ENCODE data around the gene TRIML1. TPM values are rescaled to one million over a fixed set of nuclear protein-coding genes. Genes with fewer than 3 reads are reported as not detected.
"Not testable (repeated sequence)": the region's sequence is repeated elsewhere in the genome, so short reads cannot be mapped to it uniquely, and the experiment has no call there.

The TRIML1 gene
- total and polyA plus RNA-seq, 4 donors = not detected

DNA sequence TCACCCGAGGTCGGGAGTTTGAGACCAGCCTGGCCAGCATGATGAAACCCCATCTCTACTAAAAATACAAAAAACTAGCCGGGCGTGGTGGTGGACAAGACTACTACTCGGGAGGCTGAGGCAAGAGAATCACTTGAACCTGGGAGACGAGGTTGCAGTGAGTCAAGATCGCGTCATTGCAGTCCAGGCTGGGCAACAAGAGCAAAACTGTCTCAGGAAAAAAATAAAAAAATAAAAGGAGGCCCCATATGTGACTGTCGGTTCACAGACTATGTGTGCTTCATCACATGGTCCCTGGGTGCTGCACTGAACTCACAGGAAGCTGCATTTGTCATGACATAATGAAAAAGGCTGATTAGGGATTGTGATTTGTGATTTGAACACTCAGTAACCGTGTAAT, 6.4 kb downstream of the TRIML1 start:
- Histone ChIP-seq H3K9me3 (ENCODE audit: control insufficient read depth, low read length) (no peaks in the 10 kb centered on the region), H3K36me3 (ENCODE audit: control insufficient read depth in 1 of 2, insufficient read depth in 2 of 2, low read length in 1 of 2) (no peaks in the 10 kb centered on the region), H3K4me1 (ENCODE audit: control insufficient read depth in 1 of 2, insufficient read depth in 2 of 2, low read length in 2 of 2) (no peaks in the 10 kb centered on the region), H3K27ac (ENCODE audit: low read depth in 1 of 2, low read length in 2 of 2) (no peak overlapping the region), H3K27me3 (ENCODE audit: control insufficient read depth in 1 of 2, insufficient read depth in 2 of 2, low read length in 1 of 2) (no peaks in the 10 kb centered on the region), H3K4me3 (ENCODE audit: low read length in 2 of 2) (no peak overlapping the region)
- ATAC-seq (ENCODE audit: low FRiP score) (no peak), DNase-seq (no peak)
- intact Hi-C loops (cut with DNase I) = no loop called here
- 87 to 88% methylated on average over 10 of the region's 10 CpGs for WGBS, 2 donors

DNA sequence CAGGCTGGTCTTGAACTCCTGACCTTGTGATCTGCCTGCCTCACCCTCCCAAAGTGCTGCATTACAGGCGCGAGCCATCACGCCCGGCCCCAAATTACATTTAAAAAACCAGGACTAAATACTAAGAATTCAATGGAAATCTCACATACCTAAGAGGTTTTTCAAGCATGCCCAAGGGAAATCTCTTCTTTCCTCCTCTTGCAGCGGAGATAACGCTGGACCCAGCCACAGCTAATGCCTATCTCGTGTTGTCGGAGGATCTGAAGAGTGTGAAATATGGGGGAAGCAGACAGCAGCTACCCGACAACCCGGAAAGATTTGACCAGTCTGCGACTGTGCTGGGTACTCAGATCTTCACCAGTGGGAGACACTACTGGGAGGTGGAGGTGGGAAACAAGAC, 7.4 kb downstream of the TRIML1 start:
- Histone ChIP-seq H3K27me3 (ENCODE audit: control insufficient read depth in 1 of 2, insufficient read depth in 2 of 2, low read length in 1 of 2) (no peaks in the 10 kb centered on the region), H3K4me3 (ENCODE audit: low read length in 2 of 2) (no peak overlapping the region), H3K4me1 (ENCODE audit: control insufficient read depth in 1 of 2, insufficient read depth in 2 of 2, low read length in 2 of 2) (no peaks in the 10 kb centered on the region), H3K36me3 (ENCODE audit: control insufficient read depth in 1 of 2, insufficient read depth in 2 of 2, low read length in 1 of 2) (no peaks in the 10 kb centered on the region), H3K27ac (ENCODE audit: low read depth in 1 of 2, low read length in 2 of 2) (no peak overlapping the region), H3K9me3 (ENCODE audit: control insufficient read depth, low read length) (no peaks in the 10 kb centered on the region)
- intact Hi-C loops (cut with DNase I) = no loop called here
- ATAC-seq (ENCODE audit: low FRiP score) = no peak
- no peak for DNase-seq
- WGBS, 2 donors = 83 to 86% methylated on average over 11 of the region's 11 CpGs

DNA sequence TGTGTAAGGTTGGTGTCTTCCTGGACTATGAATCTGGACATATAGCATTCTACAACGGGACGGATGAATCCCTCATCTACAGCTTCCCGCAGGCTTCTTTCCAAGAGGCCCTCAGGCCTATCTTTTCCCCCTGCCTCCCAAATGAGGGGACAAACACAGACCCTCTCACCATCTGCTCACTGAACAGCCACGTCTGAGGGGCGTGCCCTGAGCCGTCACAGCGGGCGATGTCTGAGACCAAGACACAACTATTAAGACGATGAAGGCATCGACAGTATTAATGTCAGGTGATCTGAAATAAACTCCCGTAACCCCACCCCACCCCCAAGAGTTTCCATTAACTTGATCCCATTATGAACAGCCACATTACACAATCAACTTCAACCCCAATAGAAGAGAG, 7.9 kb downstream of the TRIML1 start:
- ATAC-seq (ENCODE audit: low FRiP score) (no peak), DNase-seq (no peak)
- no peak overlapping the region for H3K27ac ChIP-seq (ENCODE audit: low read depth in 1 of 2, low read length in 2 of 2)
- no peaks in the 10 kb centered on the region for H3K4me1 ChIP-seq (ENCODE audit: control insufficient read depth in 1 of 2, insufficient read depth in 2 of 2, low read length in 2 of 2)
- H3K36me3 ChIP-seq (ENCODE audit: control insufficient read depth in 1 of 2, insufficient read depth in 2 of 2, low read length in 1 of 2) = no peaks in the 10 kb centered on the region
- H3K4me3 ChIP-seq (ENCODE audit: low read length in 2 of 2) = no peak overlapping the region
- intact Hi-C loops (cut with DNase I) = no loop called here
- WGBS, 2 donors = 93 to 94% methylated on average over 11 of the region's 11 CpGs
- no peaks in the 10 kb centered on the region for H3K27me3 ChIP-seq (ENCODE audit: control insufficient read depth in 1 of 2, insufficient read depth in 2 of 2, low read length in 1 of 2)
- H3K9me3 ChIP-seq (ENCODE audit: control insufficient read depth, low read length) = no peaks in the 10 kb centered on the region

DNA sequence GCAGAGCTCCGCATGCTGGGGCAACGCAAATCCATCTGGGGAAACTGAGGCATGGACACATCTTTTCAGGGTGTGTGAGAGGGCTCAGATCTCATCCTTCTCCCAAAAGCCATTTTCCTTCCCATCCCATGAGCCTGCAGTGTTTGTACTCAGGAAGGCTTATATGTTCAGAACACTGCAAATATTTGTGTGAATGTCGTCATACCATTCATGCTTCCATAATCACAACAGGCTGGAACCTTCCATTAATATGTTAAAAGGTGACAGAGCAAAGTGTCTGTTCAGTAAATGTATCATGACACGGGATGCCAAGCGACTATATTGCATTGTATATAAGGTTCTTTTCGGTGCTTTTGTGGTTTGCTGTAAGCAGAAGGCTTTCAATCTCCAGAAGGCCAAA, 8.5 kb downstream of the TRIML1 start:
- ATAC-seq (ENCODE audit: low FRiP score) = no peak
- DNase-seq = no peak
- intact Hi-C loops (cut with DNase I) = no loop called here

DNA sequence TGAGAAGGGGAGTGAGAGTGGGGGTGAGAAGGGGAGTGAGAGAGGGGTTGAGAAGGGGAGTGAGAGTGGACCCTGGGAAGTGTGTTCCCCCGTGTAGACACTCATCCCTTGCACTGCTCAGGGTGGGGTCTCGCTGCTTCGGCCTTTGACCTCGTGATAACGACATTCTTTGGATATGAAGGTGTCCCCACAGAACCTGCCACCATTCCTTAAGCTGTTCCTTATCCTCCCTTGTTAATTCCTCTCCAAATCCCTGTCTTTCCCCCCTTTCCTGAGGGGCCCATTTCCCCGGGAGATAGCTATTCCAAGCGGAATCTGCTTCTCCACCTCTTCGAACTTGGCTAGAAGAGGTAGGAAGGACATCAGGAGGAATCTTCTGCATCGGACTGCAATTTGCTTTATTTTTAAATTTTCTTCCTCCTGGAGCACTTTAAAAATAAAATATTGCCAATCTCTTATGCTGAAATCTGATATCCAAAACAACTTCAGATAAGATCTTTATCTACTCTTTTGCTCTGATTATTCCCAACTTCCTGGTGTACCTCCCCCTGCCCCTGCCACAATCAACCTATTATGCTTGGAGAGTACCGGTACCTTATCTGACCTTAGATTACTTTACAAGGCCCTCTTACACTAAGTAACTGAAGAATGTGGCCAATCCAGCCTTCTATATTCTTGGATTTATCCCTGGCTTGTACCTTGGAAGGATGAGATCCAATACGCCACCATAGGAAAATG, 15.6 kb downstream of the TRIML1 start:
- no peak overlapping the region for H3K27ac ChIP-seq (ENCODE audit: low read depth in 1 of 2, low read length in 2 of 2)
- no peak overlapping the region for H3K4me3 ChIP-seq (ENCODE audit: low read length in 2 of 2)
- no peaks in the 10 kb centered on the region for H3K36me3 ChIP-seq (ENCODE audit: control insufficient read depth in 1 of 2, insufficient read depth in 2 of 2, low read length in 1 of 2)
- no peaks in the 10 kb centered on the region for H3K9me3 ChIP-seq (ENCODE audit: control insufficient read depth, low read length)
- DNase-seq = no peak
- H3K4me1 ChIP-seq (ENCODE audit: control insufficient read depth in 1 of 2, insufficient read depth in 2 of 2, low read length in 2 of 2) = no peaks in the 10 kb centered on the region
- no peak for ATAC-seq (ENCODE audit: low FRiP score)
- 82 to 91% methylated on average over 11 of the region's 11 CpGs for WGBS, 2 donors
- no peaks in the 10 kb centered on the region for H3K27me3 ChIP-seq (ENCODE audit: control insufficient read depth in 1 of 2, insufficient read depth in 2 of 2, low read length in 1 of 2)
- intact Hi-C loops (cut with DNase I) = no loop called here

More for the DNA sequence above, 8.5 kb downstream of the TRIML1 start:
- Histone ChIP-seq H3K36me3 (ENCODE audit: control insufficient read depth in 1 of 2, insufficient read depth in 2 of 2, low read length in 1 of 2) (no peaks in the 10 kb centered on the region), H3K9me3 (ENCODE audit: control insufficient read depth, low read length) (no peaks in the 10 kb centered on the region), H3K4me1 (ENCODE audit: control insufficient read depth in 1 of 2, insufficient read depth in 2 of 2, low read length in 2 of 2) (no peaks in the 10 kb centered on the region), H3K4me3 (ENCODE audit: low read length in 2 of 2) (no peak overlapping the region), H3K27me3 (ENCODE audit: control insufficient read depth in 1 of 2, insufficient read depth in 2 of 2, low read length in 1 of 2) (no peaks in the 10 kb centered on the region), H3K27ac (ENCODE audit: low read depth in 1 of 2, low read length in 2 of 2) (no peak overlapping the region)
- 90 to 94% methylated on average over 6 of the region's 6 CpGs for WGBS, 2 donors

DNA sequence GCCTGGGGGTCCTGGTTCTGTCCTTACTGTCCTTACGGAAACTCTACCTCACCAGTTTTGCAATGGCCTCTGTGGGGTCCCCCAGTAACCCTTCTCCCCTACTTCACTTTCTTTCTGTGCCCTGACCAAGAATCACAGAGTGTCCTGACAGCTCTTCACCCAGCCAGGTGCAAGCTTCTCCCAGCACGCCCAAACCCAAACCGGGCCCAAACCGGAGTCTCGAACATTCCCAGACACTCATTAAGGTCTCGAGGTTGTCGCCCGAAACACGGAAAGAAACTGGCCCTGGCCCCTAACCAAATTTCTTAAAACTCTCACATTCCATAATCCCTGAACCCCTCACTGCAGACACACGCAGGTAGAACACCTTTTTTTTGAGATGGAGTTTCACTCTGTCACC, 19.1 kb downstream of the TRIML1 start:
- intact Hi-C loops (cut with DNase I) = no loop called here
- Histone ChIP-seq H3K4me3 (ENCODE audit: low read length in 2 of 2) (no peak overlapping the region), H3K27me3 (ENCODE audit: control insufficient read depth in 1 of 2, insufficient read depth in 2 of 2, low read length in 1 of 2) (no peaks in the 10 kb centered on the region), H3K27ac (ENCODE audit: low read depth in 1 of 2, low read length in 2 of 2) (no peak overlapping the region), H3K4me1 (ENCODE audit: control insufficient read depth in 1 of 2, insufficient read depth in 2 of 2, low read length in 2 of 2) (no peaks in the 10 kb centered on the region), H3K36me3 (ENCODE audit: control insufficient read depth in 1 of 2, insufficient read depth in 2 of 2, low read length in 1 of 2) (no peaks in the 10 kb centered on the region), H3K9me3 (ENCODE audit: control insufficient read depth, low read length) (no peaks in the 10 kb centered on the region)
- no peak for ATAC-seq (ENCODE audit: low FRiP score)
- DNase-seq = no peak
- WGBS, 2 donors = 93 to 96% methylated on average over 10 of the region's 10 CpGs

DNA sequence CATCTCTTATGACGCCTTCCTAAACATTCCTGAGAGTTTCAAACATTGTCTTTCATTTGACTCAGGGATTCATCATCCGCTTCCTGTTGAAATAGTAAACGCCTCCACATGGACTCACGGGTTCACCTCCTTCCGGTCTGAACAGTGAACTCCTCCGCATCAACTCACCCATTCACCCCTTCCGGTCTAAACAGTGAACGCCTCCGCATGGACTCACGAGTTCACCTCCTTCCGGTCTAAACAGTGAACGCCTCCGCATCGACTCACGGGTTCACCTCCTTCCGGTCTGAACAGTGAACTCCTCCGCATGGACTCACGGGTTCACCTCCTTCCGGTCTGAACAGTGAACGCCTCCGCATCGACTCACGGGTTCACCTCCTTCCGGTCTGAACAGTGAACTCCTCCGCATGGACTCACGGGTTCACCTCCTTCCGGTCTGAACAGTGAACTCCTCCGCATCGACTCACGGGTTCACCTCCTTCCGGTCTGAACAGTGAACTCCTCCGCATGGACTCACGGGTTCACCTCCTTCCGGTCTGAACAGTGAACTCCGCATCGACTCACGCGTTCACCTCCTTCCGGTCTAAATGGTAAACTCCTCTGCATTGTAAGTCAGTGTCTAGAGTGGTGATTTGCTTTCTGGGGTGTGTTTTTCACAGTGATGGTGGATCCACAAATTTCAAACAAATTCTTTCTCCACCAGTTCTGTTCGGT, 20.4 kb downstream of the TRIML1 start:
- not testable (repeated sequence) for ATAC-seq (ENCODE audit: low FRiP score)

DNA sequence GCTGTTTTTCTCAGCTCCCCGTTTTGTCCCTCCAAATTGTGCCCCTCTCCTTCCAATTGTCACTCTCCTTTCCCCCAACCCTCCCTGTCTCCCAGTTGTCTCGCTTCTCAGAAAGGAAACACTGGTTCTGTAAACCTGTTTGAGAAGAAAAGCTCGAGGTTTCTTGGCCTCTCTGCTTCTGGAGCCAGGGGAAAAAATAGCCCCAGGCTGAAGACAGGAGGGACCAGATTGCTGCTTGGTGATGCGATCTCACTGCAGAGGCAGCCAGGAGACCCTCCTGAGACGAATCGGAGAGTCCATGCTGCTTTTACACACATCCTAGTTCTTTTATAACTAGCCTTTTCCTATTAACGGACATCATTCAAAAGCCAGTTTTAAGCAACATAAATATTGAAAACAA, 21.2 kb downstream of the TRIML1 start:
- intact Hi-C loops (cut with DNase I) = no loop called here
- no peaks in the 10 kb centered on the region for H3K36me3 ChIP-seq (ENCODE audit: control insufficient read depth in 1 of 2, insufficient read depth in 2 of 2, low read length in 1 of 2)
- no peak for ATAC-seq (ENCODE audit: low FRiP score)

More for the DNA sequence above, 20.4 kb downstream of the TRIML1 start:
- H3K4me3 ChIP-seq (ENCODE audit: low read length in 2 of 2); H3K9me3 ChIP-seq (ENCODE audit: control insufficient read depth, low read length); DNase-seq; H3K36me3 ChIP-seq (ENCODE audit: control insufficient read depth in 1 of 2, insufficient read depth in 2 of 2, low read length in 1 of 2); H3K27ac ChIP-seq (ENCODE audit: low read depth in 1 of 2, low read length in 2 of 2); H3K4me1 ChIP-seq (ENCODE audit: control insufficient read depth in 1 of 2, insufficient read depth in 2 of 2, low read length in 2 of 2); H3K27me3 ChIP-seq (ENCODE audit: control insufficient read depth in 1 of 2, insufficient read depth in 2 of 2, low read length in 1 of 2); intact Hi-C loops (cut with DNase I): not testable (repeated sequence)
- WGBS, 2 donors = 94 to 95% methylated on average over 36 to 40 of the region's 40 CpGs

DNA sequence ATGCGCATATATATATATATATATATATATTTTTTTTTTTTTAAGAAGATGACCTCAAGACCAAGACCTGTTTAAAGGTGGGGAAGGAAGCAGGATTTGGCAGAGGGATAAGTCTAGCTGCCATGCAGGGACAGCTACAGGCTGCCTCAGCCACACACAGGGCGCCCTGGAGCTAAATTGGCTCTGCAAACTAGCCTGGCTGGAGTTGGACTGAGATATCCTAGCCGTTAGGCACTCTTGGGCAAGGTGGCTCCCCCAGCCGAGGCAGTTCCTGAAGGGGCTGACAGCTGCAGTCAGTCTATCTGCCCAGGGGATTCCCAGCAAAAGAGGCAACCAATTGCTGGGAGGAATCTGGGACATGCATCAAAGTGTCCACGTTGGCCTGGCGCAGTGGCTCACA, 21.9 kb downstream of the TRIML1 start:
- no peak overlapping the region for H3K27ac ChIP-seq (ENCODE audit: low read depth in 1 of 2, low read length in 2 of 2)
- ATAC-seq (ENCODE audit: low FRiP score) (no peak), DNase-seq (no peak)
- intact Hi-C loops (cut with DNase I) = no loop called here
- H3K9me3 ChIP-seq (ENCODE audit: control insufficient read depth, low read length) = no peaks in the 10 kb centered on the region
- no peaks in the 10 kb centered on the region for H3K27me3 ChIP-seq (ENCODE audit: control insufficient read depth in 1 of 2, insufficient read depth in 2 of 2, low read length in 1 of 2)
- H3K36me3 ChIP-seq (ENCODE audit: control insufficient read depth in 1 of 2, insufficient read depth in 2 of 2, low read length in 1 of 2) = no peaks in the 10 kb centered on the region
- no peaks in the 10 kb centered on the region for H3K4me1 ChIP-seq (ENCODE audit: control insufficient read depth in 1 of 2, insufficient read depth in 2 of 2, low read length in 2 of 2)
- H3K4me3 ChIP-seq (ENCODE audit: low read length in 2 of 2) = no peak overlapping the region
- WGBS, 2 donors = 87% methylated on average over 6 of the region's 6 CpGs

More for the DNA sequence above, 21.2 kb downstream of the TRIML1 start:
- 79 to 85% methylated on average over 7 of the region's 7 CpGs for WGBS, 2 donors
- H3K27ac ChIP-seq (ENCODE audit: low read depth in 1 of 2, low read length in 2 of 2) = no peak overlapping the region
- H3K27me3 ChIP-seq (ENCODE audit: control insufficient read depth in 1 of 2, insufficient read depth in 2 of 2, low read length in 1 of 2) = no peaks in the 10 kb centered on the region
- no peak for DNase-seq
- H3K4me1 ChIP-seq (ENCODE audit: control insufficient read depth in 1 of 2, insufficient read depth in 2 of 2, low read length in 2 of 2) = no peaks in the 10 kb centered on the region
- no peak overlapping the region for H3K4me3 ChIP-seq (ENCODE audit: low read length in 2 of 2)
- H3K9me3 ChIP-seq (ENCODE audit: control insufficient read depth, low read length) = no peaks in the 10 kb centered on the region

All from aorta (tissue), 5 donors.